ENCODE measurements around the gene DCDC2.
"Not testable (repeated sequence)": the region's sequence is repeated elsewhere in the genome, so short reads cannot be mapped to it uniquely, and the experiment has no call there.

Gene DCDC2

GRCh38 chr6:24273096-24273870 is 84.6 kb downstream of the DCDC2 start:
- H4K20me1 ChIP-seq (ENCODE audit: insufficient read depth), result no peaks in the 10 kb centered on the region
- TF ChIP-seq CTCF (conservative IDR thresholded peaks at IDR 0.05; ENCODE audit: low read depth, low read length), result no peak
- no peak overlapping the region for H3K9ac ChIP-seq
- H2AFZ ChIP-seq (ENCODE audit: low read depth), result no peak overlapping the region
- no peak overlapping the region for H3K27ac ChIP-seq
- no peaks in the 10 kb centered on the region for H3K27me3 ChIP-seq (ENCODE audit: insufficient read depth, low read depth)
- peaks cover 11% of the 10 kb centered on the region for H3K4me1 ChIP-seq (ENCODE audit: low read depth, poor library complexity, severe bottlenecking)
- no peak overlapping the region for H3K4me3 ChIP-seq (IDR thresholded peaks at IDR 0.05; ENCODE audit: insufficient read depth, low read depth, low read length)
- H3K4me2 ChIP-seq, result no peak overlapping the region
- H3K36me3 ChIP-seq (ENCODE audit: insufficient read depth), result no peaks in the 10 kb centered on the region
- H3K79me2 ChIP-seq (ENCODE audit: insufficient read depth, low read depth), result no peaks in the 10 kb centered on the region

- H4K20me1 ChIP-seq (ENCODE audit: insufficient read depth), result no peaks in the 10 kb centered on the region
These were observed 85.3 kb downstream of the DCDC2 start for GRCh38 chr6:24272553-24272952.

DNA sequence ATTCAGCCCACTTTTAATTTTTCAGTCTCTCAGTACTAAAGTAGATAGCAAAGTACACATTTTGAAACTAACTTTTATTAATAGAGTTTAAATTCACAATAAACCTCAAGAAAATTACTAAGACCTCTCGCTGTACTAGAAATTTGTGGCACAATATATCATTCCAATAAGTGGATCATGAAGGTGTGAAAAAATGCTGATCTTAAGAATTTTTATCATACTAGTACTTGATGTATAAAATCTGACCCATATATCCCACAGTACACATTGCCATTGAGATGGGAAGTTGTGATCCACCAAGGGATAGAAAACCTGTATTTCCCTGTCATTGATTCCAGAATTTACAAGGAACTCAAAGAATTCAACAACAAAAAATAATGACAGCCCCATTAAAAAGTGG is 85.7 kb downstream of the DCDC2 start:
- Histone ChIP-seq H3K4me2 (no peak overlapping the region), H3K27me3 (ENCODE audit: insufficient read depth, low read depth) (no peaks in the 10 kb centered on the region), H4K20me1 (ENCODE audit: insufficient read depth) (no peaks in the 10 kb centered on the region), H3K36me3 (ENCODE audit: insufficient read depth) (no peaks in the 10 kb centered on the region), H3K4me3 (IDR thresholded peaks at IDR 0.05; ENCODE audit: insufficient read depth, low read depth, low read length) (no peak overlapping the region), H2AFZ (ENCODE audit: low read depth) (no peak overlapping the region), H3K79me2 (ENCODE audit: insufficient read depth, low read depth) (no peaks in the 10 kb centered on the region), H3K9ac (no peak overlapping the region), H3K27ac (no peak overlapping the region), H3K4me1 (ENCODE audit: low read depth, poor library complexity, severe bottlenecking) (peaks cover 11% of the 10 kb centered on the region)
- TF ChIP-seq CTCF (conservative IDR thresholded peaks at IDR 0.05; ENCODE audit: low read depth, low read length), result no peak

More at GRCh38 chr6:24272553-24272952, 85.3 kb downstream of the DCDC2 start:
- TF ChIP-seq CTCF (conservative IDR thresholded peaks at IDR 0.05; ENCODE audit: low read depth, low read length), result no peak
- Histone ChIP-seq H3K36me3 (ENCODE audit: insufficient read depth) (no peaks in the 10 kb centered on the region), H3K79me2 (ENCODE audit: insufficient read depth, low read depth) (no peaks in the 10 kb centered on the region), H3K4me2 (no peak overlapping the region), H3K9ac (no peak overlapping the region), H3K4me3 (IDR thresholded peaks at IDR 0.05; ENCODE audit: insufficient read depth, low read depth, low read length) (no peak overlapping the region), H3K27ac (no peak overlapping the region), H2AFZ (ENCODE audit: low read depth) (no peak overlapping the region), H3K27me3 (ENCODE audit: insufficient read depth, low read depth) (no peaks in the 10 kb centered on the region), H3K4me1 (ENCODE audit: low read depth, poor library complexity, severe bottlenecking) (peaks cover 11% of the 10 kb centered on the region)

DNA sequence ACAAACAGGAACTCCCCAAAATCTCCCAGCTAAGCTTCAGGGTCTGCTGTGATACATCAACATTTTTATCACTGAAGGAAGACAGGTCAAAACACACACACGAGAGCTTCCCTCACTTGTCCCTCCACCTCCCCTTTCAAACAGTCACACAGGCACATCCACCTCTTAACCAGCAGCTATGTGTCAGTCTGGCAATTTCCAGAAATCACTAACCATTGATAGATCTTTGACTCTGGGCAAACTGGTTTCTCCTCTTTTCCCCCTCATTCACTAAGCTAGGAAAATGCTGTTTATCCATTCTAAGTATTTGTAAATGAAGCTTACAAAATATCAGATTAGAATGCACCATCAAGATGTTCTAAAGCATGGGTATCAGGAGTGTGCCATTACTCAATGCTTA is 87.8 kb downstream of the DCDC2 start:
- peaks cover 11% of the 10 kb centered on the region for H3K4me1 ChIP-seq (ENCODE audit: low read depth, poor library complexity, severe bottlenecking)
- H3K9ac ChIP-seq, result no peak overlapping the region
- H3K4me2 ChIP-seq, result no peak overlapping the region
- no peaks in the 10 kb centered on the region for H3K27me3 ChIP-seq (ENCODE audit: insufficient read depth, low read depth)
- no peak for TF ChIP-seq CTCF (conservative IDR thresholded peaks at IDR 0.05; ENCODE audit: low read depth, low read length)
- H2AFZ ChIP-seq (ENCODE audit: low read depth), result no peak overlapping the region
- no peak overlapping the region for H3K4me3 ChIP-seq (IDR thresholded peaks at IDR 0.05; ENCODE audit: insufficient read depth, low read depth, low read length)
- H4K20me1 ChIP-seq (ENCODE audit: insufficient read depth), result no peaks in the 10 kb centered on the region
- no peaks in the 10 kb centered on the region for H3K79me2 ChIP-seq (ENCODE audit: insufficient read depth, low read depth)
- H3K36me3 ChIP-seq (ENCODE audit: insufficient read depth), result no peaks in the 10 kb centered on the region
- H3K27ac ChIP-seq, result no peak overlapping the region

GRCh38 chr6:24258214-24258613 is 99.6 kb downstream of the DCDC2 start:
- peaks cover 16% of the 10 kb centered on the region for H3K4me1 ChIP-seq (ENCODE audit: low read depth, poor library complexity, severe bottlenecking)
- not testable (repeated sequence) for H4K20me1 ChIP-seq (ENCODE audit: insufficient read depth)

More at GRCh38 chr6:24258214-24258613, 99.6 kb downstream of the DCDC2 start:
- H3K36me3 ChIP-seq (ENCODE audit: insufficient read depth); H3K4me2 ChIP-seq; H3K9ac ChIP-seq; H3K27me3 ChIP-seq (ENCODE audit: insufficient read depth, low read depth); H3K79me2 ChIP-seq (ENCODE audit: insufficient read depth, low read depth); H2AFZ ChIP-seq (ENCODE audit: low read depth); H3K4me3 ChIP-seq (IDR thresholded peaks at IDR 0.05; ENCODE audit: insufficient read depth, low read depth, low read length); H3K27ac ChIP-seq: not testable (repeated sequence)

Measured in KMS-11 (cell line).